ENCODE results near the gene CACNA1S. TPM values are rescaled to one million over a fixed set of nuclear protein-coding genes. Genes with fewer than 3 reads are reported as not detected.
A peak's percentile ranks its signal among the peaks of the same experiment; 100 is the strongest.

Gene CACNA1S
- total RNA-seq (0.09 TPM), polyA plus RNA-seq (0.05 TPM)
- long read RNA-seq, donor 1, result 0 reads
- long read RNA-seq, donor 2, result 0 reads
- long read RNA-seq, donor 3, result 0 reads
- long read RNA-seq, donor 4, result 0 reads
- long read RNA-seq, donor 5, result 0 reads
- long read RNA-seq, donor 6, result 0 reads
- long read RNA-seq, donor 7, result 0 reads
- long read RNA-seq, donor 8, result 0 reads
- long read RNA-seq, donor 9, result 0 reads
- long read RNA-seq, donor 10, result 0 reads

DNA sequence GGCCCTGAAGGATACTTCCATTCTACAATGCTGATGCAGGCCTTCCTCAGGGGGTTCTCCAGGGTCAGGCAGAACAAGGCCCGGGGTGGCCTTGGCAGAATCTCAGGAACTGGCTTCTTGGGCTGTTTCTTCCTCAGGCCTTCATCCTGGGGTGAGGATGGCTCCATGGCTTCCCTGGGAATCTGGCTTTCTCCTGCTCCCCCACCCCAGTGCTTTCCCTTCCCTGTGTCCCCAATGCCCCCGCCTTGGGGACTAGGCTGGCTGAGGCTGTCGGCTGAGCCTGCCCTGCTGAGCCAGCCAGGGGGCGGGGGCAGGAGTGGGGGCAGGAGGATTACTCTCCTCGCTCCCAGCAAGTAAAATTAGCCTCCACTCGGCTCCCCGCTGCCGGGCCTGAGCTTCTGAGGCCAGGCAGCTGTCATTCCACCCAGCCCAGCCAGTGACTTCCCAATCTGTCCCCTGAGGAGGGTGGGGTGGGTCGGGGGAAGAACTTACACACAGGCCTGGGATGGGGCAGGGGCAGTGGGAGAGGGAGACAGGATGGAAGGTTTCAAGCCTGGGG, at the start of gene CACNA1S:
Gene CACNA1S, minus strand, starts transcription at position 254 of the 559 bp plus-strand sequence. Its CDS starts 87 bp downstream, at position 167.
- no peak within 1 kb of the TSS for H3K27ac ChIP-seq (ENCODE audit: low read depth in 1 of 2, low read length in 1 of 2)
- 89% methylated on average over 9 of the region's 9 CpGs for WGBS
- H3K9me3 ChIP-seq (ENCODE audit: control insufficient read depth in 2 of 2, insufficient read depth in 1 of 2, low read length in 1 of 2), result no peaks in the 10 kb centered on the region
- peaks cover 0 to 10% of the 10 kb centered on the region in 2 donors for H3K4me1 ChIP-seq (ENCODE audit: control insufficient read depth in 2 of 2, insufficient read depth in 2 of 2, low read length in 2 of 2)
- H3K36me3 ChIP-seq (ENCODE audit: control insufficient read depth in 2 of 2, insufficient read depth in 2 of 2, low read length in 1 of 2), result no peaks in the 10 kb centered on the region
- DNase-seq (ENCODE audit: low read depth in 6 of 9, low spot score in 9 of 9), result no peak
- H3K4me3 ChIP-seq (ENCODE audit: low read length in 2 of 2), result no peak within 1 kb of the TSS
- H3K27me3 ChIP-seq (ENCODE audit: control insufficient read depth in 2 of 2, insufficient read depth in 1 of 2, low read length in 1 of 2), result peaks cover 8 to 53% of the 10 kb centered on the region in 2 donors

DNA sequence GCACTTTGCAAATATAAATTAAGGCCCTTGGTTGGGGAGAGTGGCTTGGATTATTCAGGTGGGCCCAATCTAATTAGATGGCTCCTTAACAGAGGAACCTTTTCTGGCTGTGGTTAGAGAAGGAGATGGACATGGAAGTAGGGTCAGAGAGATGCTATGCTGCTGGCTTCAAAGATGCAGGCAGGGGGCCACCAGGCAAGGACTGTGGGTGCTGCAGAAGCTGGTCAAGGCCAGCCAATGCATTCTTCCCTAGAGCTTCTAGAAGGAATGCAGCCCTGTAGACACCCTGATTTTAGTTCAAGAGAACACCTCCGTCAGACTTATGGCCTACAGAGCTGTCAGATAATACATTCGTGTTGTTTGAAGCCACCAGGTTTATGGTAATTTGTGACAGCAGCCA, 45.7 kb upstream of the CACNA1S start:
- Histone ChIP-seq H3K36me3 (ENCODE audit: control insufficient read depth in 2 of 2, insufficient read depth in 2 of 2, low read length in 1 of 2) (no peaks in the 10 kb centered on the region), H3K27ac (ENCODE audit: low read depth in 1 of 2, low read length in 1 of 2) (no peak overlapping the region), H3K27me3 (ENCODE audit: control insufficient read depth in 2 of 2, insufficient read depth in 1 of 2, low read length in 1 of 2) (peaks cover 0 to 2% of the 10 kb centered on the region in 2 donors), H3K9me3 (ENCODE audit: control insufficient read depth in 2 of 2, insufficient read depth in 1 of 2, low read length in 1 of 2) (no peaks in the 10 kb centered on the region), H3K4me3 (ENCODE audit: low read length in 2 of 2) (no peak overlapping the region), H3K4me1 (ENCODE audit: control insufficient read depth in 2 of 2, insufficient read depth in 2 of 2, low read length in 2 of 2) (peaks cover 4 to 11% of the 10 kb centered on the region in 2 donors)
- DNase-seq (ENCODE audit: low read depth in 6 of 9, low spot score in 9 of 9), result no peak
- WGBS, result 96% methylated on average over 2 of the region's 2 CpGs

DNA sequence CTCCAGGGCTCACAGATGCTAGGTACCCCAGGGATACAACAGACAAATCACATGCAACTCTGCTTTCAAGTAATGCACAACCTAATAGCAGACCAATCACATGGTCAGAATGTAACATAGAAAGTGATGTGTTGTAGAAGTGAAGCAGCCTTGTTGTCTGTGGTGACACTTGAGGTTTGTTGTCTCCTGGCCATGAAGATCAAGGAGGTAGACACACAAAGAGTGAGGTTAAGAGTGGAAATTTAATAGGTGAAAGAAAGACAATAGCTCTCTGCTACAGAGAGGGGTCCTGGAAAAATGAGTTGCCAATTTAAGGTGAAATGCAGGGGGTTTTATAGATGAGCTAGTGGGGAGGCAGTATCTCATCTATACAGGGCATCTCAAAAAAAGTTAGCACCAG, 44.6 kb upstream of the CACNA1S start:
- H3K4me1 ChIP-seq (ENCODE audit: control insufficient read depth in 2 of 2, insufficient read depth in 2 of 2, low read length in 2 of 2), result peaks cover 4 to 11% of the 10 kb centered on the region in 2 donors
- no peak for DNase-seq (ENCODE audit: low read depth in 6 of 9, low spot score in 9 of 9)
- H3K9me3 ChIP-seq (ENCODE audit: control insufficient read depth in 2 of 2, insufficient read depth in 1 of 2, low read length in 1 of 2), result no peaks in the 10 kb centered on the region
- H3K4me3 ChIP-seq (ENCODE audit: low read length in 2 of 2), result no peak overlapping the region
- peaks cover under 1 to 1% of the 10 kb centered on the region in 2 donors for H3K36me3 ChIP-seq (ENCODE audit: control insufficient read depth in 2 of 2, insufficient read depth in 2 of 2, low read length in 1 of 2)
- no peaks in the 10 kb centered on the region for H3K27me3 ChIP-seq (ENCODE audit: control insufficient read depth in 2 of 2, insufficient read depth in 1 of 2, low read length in 1 of 2)
- no peak overlapping the region for H3K27ac ChIP-seq (ENCODE audit: low read depth in 1 of 2, low read length in 1 of 2)

DNA sequence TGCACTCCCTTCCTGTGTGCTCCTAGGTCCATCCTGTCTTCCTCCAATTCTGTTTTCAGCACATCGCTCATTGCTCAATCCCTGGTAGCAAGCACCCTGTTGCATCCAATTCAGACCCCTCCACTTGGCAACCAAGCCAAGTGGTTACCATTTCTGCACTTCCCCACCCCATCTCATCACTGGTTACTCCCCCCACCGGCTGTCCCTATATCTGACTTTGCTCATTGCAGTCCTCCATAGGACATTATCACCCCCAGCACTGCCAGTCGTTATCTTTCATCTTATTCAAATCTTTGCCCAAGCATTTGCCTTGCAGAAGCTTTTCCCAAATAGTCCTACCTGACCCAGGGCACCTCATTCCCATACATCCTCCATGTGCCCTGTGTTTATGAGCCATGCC, 44.1 kb upstream of the CACNA1S start:
- Histone ChIP-seq H3K9me3 (ENCODE audit: control insufficient read depth in 2 of 2, insufficient read depth in 1 of 2, low read length in 1 of 2) (no peaks in the 10 kb centered on the region), H3K4me1 (ENCODE audit: control insufficient read depth in 2 of 2, insufficient read depth in 2 of 2, low read length in 2 of 2) (peaks cover 4 to 11% of the 10 kb centered on the region in 2 donors), H3K4me3 (ENCODE audit: low read length in 2 of 2) (no peak overlapping the region), H3K36me3 (ENCODE audit: control insufficient read depth in 2 of 2, insufficient read depth in 2 of 2, low read length in 1 of 2) (peaks cover 4% of the 10 kb centered on the region in 2 donors), H3K27ac (ENCODE audit: low read depth in 1 of 2, low read length in 1 of 2) (no peak overlapping the region), H3K27me3 (ENCODE audit: control insufficient read depth in 2 of 2, insufficient read depth in 1 of 2, low read length in 1 of 2) (no peaks in the 10 kb centered on the region)
- DNase-seq (ENCODE audit: low read depth in 6 of 9, low spot score in 9 of 9), result no peak
- over 99% methylated on average over 3 of the region's 3 CpGs for WGBS

DNA sequence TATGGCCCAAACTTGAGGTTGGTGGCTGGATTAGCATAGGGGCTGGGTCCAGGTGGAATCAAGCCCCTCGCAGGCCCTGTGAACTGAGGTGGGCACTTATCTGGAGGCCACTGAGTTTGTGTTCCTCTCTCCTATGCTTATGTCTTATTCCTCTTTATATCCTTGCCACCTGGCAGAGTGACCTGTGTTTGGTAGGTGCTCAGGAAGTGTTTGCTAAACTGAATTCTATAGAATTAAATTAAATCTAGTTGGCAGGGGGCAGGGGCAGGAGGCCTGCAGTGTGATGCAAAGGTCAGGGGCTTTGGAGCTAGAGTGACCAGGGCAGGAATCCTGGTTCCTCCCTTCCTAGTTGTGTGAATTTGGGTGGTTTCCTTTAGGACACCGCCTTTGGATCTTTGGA, 43.1 kb upstream of the CACNA1S start:
- Histone ChIP-seq H3K9me3 (ENCODE audit: control insufficient read depth in 2 of 2, insufficient read depth in 1 of 2, low read length in 1 of 2) (no peaks in the 10 kb centered on the region), H3K27me3 (ENCODE audit: control insufficient read depth in 2 of 2, insufficient read depth in 1 of 2, low read length in 1 of 2) (no peaks in the 10 kb centered on the region), H3K36me3 (ENCODE audit: control insufficient read depth in 2 of 2, insufficient read depth in 2 of 2, low read length in 1 of 2) (peaks cover 13 to 14% of the 10 kb centered on the region in 2 donors), H3K4me1 (ENCODE audit: control insufficient read depth in 2 of 2, insufficient read depth in 2 of 2, low read length in 2 of 2) (peaks cover 4 to 11% of the 10 kb centered on the region in 2 donors), H3K27ac (ENCODE audit: low read depth in 1 of 2, low read length in 1 of 2) (no peak overlapping the region), H3K4me3 (ENCODE audit: low read length in 2 of 2) (no peak overlapping the region)
- no peak for DNase-seq (ENCODE audit: low read depth in 6 of 9, low spot score in 9 of 9)
- 99% methylated on average over 2 of the region's 2 CpGs for WGBS

DNA sequence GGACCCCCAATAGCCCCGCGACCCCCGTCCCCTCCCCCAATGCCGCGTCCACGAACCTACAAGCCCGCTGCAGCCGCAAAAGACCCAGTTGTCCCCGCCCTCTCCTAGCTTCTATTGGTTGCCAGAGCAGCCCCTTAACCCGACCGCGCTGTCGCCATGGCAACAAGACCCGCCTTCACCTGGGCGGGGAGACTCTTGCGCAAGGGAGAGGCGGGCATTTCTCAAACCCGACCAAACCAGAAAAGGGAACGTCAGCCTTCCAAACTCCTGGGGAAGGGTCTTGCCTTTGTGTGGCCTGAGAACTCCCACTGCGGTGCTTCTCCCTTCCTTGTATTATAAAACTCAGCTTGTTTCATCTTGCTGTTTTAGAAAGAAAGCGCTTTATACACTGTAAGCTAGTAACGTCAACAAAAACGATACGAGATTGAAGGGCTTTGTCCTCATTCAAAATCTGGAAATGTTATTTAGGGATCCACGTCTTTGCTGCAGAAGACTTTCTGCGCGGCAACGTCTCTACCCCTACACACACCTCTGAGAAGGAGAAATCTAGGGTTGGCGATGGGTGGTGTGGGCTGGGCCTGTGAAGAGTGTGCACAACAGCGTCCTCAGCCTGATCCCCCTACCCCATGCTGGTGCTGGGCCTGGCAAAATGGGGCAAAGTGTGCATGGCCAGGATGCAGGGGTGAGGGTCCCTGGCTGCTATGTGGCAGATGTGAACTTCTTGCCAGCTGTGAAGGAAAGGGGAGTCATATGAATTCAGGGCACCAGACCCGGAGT, 42.4 kb upstream of the CACNA1S start, which contains the start of gene TMEM9:
Gene TMEM9, minus strand, starts transcription at position 86 of the 777 bp plus-strand sequence. CDS start 551 bp downstream, outside the sequence.
- Histone ChIP-seq H3K4me3 (ENCODE audit: low read length in 2 of 2) (peak within 1 kb of the TSS; percentile 85 to 93), H3K4me1 (ENCODE audit: control insufficient read depth in 2 of 2, insufficient read depth in 2 of 2, low read length in 2 of 2) (peaks cover 4 to 11% of the 10 kb centered on the region in 2 donors), H3K27me3 (ENCODE audit: control insufficient read depth in 2 of 2, insufficient read depth in 1 of 2, low read length in 1 of 2) (no peaks in the 10 kb centered on the region), H3K36me3 (ENCODE audit: control insufficient read depth in 2 of 2, insufficient read depth in 2 of 2, low read length in 1 of 2) (peaks cover 13 to 14% of the 10 kb centered on the region in 2 donors), H3K9me3 (ENCODE audit: control insufficient read depth in 2 of 2, insufficient read depth in 1 of 2, low read length in 1 of 2) (no peaks in the 10 kb centered on the region), H3K27ac (ENCODE audit: low read depth in 1 of 2, low read length in 1 of 2) (peak within 1 kb of the TSS in 1 of 2 donors; percentile 55)
- WGBS, result 16% methylated on average over 31 of the region's 31 CpGs
- peak; percentile 89 to 99 (median 97) for DNase-seq (ENCODE audit: low read depth in 6 of 9, low spot score in 9 of 9)

DNA sequence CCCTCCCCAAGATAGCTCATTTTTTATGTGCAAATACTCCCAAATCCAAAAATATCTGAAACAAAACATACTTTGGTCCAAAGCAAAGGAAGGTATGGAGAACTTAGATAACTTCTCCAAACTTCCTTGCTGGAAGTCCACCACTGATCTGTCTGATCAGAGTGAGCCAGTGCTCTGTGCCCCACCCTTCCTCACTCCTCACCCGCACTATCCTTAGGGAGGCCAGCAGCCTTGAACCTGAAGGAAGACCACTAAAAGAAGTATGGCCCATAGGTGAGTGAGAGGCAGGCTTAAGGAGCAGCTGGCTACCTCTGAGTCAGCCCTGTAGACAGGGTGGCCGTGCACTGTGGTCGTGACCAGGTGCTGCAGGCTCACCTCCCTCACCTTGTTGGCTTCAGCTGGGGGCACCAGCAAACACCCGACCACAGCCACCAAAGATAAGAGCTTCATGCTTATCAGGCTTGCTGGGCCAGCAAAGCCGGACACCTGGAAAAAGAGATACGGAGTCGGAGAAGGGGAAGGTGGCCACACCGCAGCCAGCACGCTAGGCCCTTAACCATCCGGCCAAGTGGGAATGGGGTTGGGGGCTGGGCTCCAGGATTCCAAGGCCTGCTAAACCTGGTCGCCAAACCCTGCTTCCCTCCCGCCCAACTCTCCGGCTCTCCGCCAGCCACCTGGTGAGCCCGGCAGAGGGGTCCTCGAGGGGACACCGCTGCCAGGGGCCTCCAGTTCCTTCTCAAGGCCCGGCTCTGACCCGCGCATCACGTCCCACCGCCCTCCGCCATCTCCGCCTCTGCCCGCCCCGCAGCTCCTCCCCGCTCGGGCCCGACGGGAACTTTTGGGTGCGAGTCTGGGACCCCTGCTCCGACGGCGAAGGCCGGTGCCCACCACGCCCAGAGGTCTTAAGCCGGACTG, 41.5 kb upstream of the CACNA1S start:
- no peaks in the 10 kb centered on the region for H3K27me3 ChIP-seq (ENCODE audit: control insufficient read depth in 2 of 2, insufficient read depth in 1 of 2, low read length in 1 of 2)
- peak overlapping the region; percentile 85 to 93 for H3K4me3 ChIP-seq (ENCODE audit: low read length in 2 of 2)
- 4% methylated on average over 37 of the region's 37 CpGs for WGBS
- DNase-seq (ENCODE audit: low read depth in 6 of 9, low spot score in 9 of 9), result peak in 2 of 9 donors; percentile 13 to 19
- H3K4me1 ChIP-seq (ENCODE audit: control insufficient read depth in 2 of 2, insufficient read depth in 2 of 2, low read length in 2 of 2), result peaks cover 4 to 11% of the 10 kb centered on the region in 2 donors
- H3K9me3 ChIP-seq (ENCODE audit: control insufficient read depth in 2 of 2, insufficient read depth in 1 of 2, low read length in 1 of 2), result no peaks in the 10 kb centered on the region
- peaks cover 14 to 18% of the 10 kb centered on the region in 2 donors for H3K36me3 ChIP-seq (ENCODE audit: control insufficient read depth in 2 of 2, insufficient read depth in 2 of 2, low read length in 1 of 2)
- H3K27ac ChIP-seq (ENCODE audit: low read depth in 1 of 2, low read length in 1 of 2), result peak overlapping the region in 1 of 2 donors; percentile 1

DNA sequence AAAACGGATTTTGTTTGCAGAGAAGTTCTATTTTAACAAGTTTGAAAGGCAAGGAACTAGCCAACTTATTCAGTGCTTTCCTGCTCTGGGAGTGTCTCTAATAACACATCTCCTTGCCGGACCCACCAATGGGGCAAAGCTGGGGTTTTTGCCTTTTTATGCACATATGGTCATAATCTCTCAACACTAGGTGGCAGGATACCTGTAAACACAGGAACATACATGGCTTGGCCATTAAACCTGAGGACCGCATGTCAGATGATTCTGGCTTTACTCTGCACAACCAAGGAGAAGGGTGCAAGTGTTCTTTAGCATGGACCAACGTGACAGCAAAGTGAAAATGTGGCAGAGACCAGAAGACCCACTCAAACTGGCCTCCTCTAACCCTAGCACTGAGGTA, 37.2 kb upstream of the CACNA1S start:
- H3K27ac ChIP-seq (ENCODE audit: low read depth in 1 of 2, low read length in 1 of 2), result no peak overlapping the region
- DNase-seq (ENCODE audit: low read depth in 6 of 9, low spot score in 9 of 9), result peak in 2 of 9 donors; percentile 15 to 23
- 90% methylated on average over 4 of the region's 4 CpGs for WGBS

More for the DNA sequence above, 37.2 kb upstream of the CACNA1S start:
- Histone ChIP-seq H3K27me3 (ENCODE audit: control insufficient read depth in 2 of 2, insufficient read depth in 1 of 2, low read length in 1 of 2) (no peaks in the 10 kb centered on the region), H3K36me3 (ENCODE audit: control insufficient read depth in 2 of 2, insufficient read depth in 2 of 2, low read length in 1 of 2) (peaks cover 30 to 44% of the 10 kb centered on the region in 2 donors), H3K9me3 (ENCODE audit: control insufficient read depth in 2 of 2, insufficient read depth in 1 of 2, low read length in 1 of 2) (no peaks in the 10 kb centered on the region), H3K4me3 (ENCODE audit: low read length in 2 of 2) (no peak overlapping the region), H3K4me1 (ENCODE audit: control insufficient read depth in 2 of 2, insufficient read depth in 2 of 2, low read length in 2 of 2) (peaks cover 4 to 5% of the 10 kb centered on the region in 2 donors)
